HEK293 (cell line): ENCODE measurements around the gene PRDM15.

Experiments used
- CTCF ChIA-PET: fragments of 350-600 bp; formaldehyde crosslinking; extraction: SDS; loops from one replicate; lab custom pipeline; 2021; ENCODE audit warnings: antibody characterized with exemption; lab: Yijun Ruan, JAX
- POLR2A ChIA-PET: fragments of 300-600 bp; formaldehyde crosslinking; extraction: SDS; loops from one replicate; lab custom pipeline; 2020; ENCODE audit warnings: antibody characterized with exemption, inconsistent platforms; lab: Yijun Ruan, JAX
- H3K27ac ChIP-seq: fragments of 200-500 bp; sonication (Bioruptor generic); 2 replicates; pipeline ENCODE4 v1.5.1; 2014; ENCODE audit warnings: low read depth, low read length, control low read depth, inconsistent platforms; ENCODE audit errors: extremely low read depth
- H3K36me3 ChIP-seq, 2 experiments: fragments of 200-500 bp in 1 of 2; sonication (Bioruptor generic) in 1 of 2; 1 replicate in 1 of 2; 2 replicates in 1 of 2; pipeline ENCODE4 v1.5.1; 2014 to 2017; ENCODE audit warnings: inconsistent platforms in 2 of 2, low read length in 2 of 2; ENCODE audit not compliant: control insufficient read depth in 2 of 2, insufficient read depth in 1 of 2
- H3K4me1 ChIP-seq: fragments of 200-500 bp; sonication (Bioruptor generic); 2 replicates; pipeline ENCODE4 v1.5.1; 2014; ENCODE audit warnings: mild to moderate bottlenecking, low read length, inconsistent platforms; ENCODE audit not compliant: control insufficient read depth, insufficient read depth
- H3K4me3 ChIP-seq: 2 replicates; pipeline ENCODE4 v1.5.1; 2011; ENCODE audit warnings: low read depth, mild to moderate bottlenecking, control low read depth, low read length, moderate library complexity
- H3K9me3 ChIP-seq: fragments of 200-500 bp; sonication (Bioruptor generic); 2 replicates; pipeline ENCODE4 v1.5.1; 2014; ENCODE audit warnings: low read depth, low read length, inconsistent platforms; ENCODE audit not compliant: control insufficient read depth, insufficient read depth
- IKZF3 ChIP-seq: fragments of 450-650 bp; IDR thresholded peaks from 2 replicates; pipeline ENCODE4 v1.5.0; 2018; ENCODE audit warnings: missing biosample characterization, mild to moderate bottlenecking, missing genetic modification characterization, moderate library complexity
- KLF9 ChIP-seq: fragments of 450-650 bp; formaldehyde crosslinking; IDR thresholded peaks from 2 replicates; pipeline ENCODE4 v1.5.1; 2016; ENCODE audit warnings: missing biosample characterization, missing genetic modification characterization, low read depth
- PRDM10 ChIP-seq: fragments of 450-650 bp; formaldehyde crosslinking; IDR thresholded peaks from 2 replicates; pipeline ENCODE4 v1.5.1; 2016; ENCODE audit warnings: missing biosample characterization, missing genetic modification characterization
- SALL2 ChIP-seq: fragments of 450-650 bp; formaldehyde crosslinking; IDR thresholded peaks from 2 replicates; pipeline ENCODE4 v1.5.0; 2017; ENCODE audit warnings: missing biosample characterization, mild to moderate bottlenecking, missing genetic modification characterization, borderline replicate concordance
- ZNF132 ChIP-seq: fragments of 450-650 bp; formaldehyde crosslinking; IDR thresholded peaks from 2 replicates; pipeline ENCODE4 v1.5.1; 2017; ENCODE audit warnings: missing biosample characterization, missing genetic modification characterization, borderline replicate concordance
- ZNF19 ChIP-seq: fragments of 450-650 bp; formaldehyde crosslinking; IDR thresholded peaks from 2 replicates; pipeline ENCODE4; 2016; ENCODE audit warnings: missing biosample characterization, missing genetic modification characterization, low read depth
- ZNF23 ChIP-seq: fragments of 450-650 bp; formaldehyde crosslinking; IDR thresholded peaks from 2 replicates; pipeline ENCODE4 v1.5.1; 2016; ENCODE audit warnings: missing biosample characterization, missing genetic modification characterization, borderline replicate concordance
- ZNF366 ChIP-seq: fragments of 450-650 bp; formaldehyde crosslinking; conservative IDR thresholded peaks from 2 replicates; pipeline ENCODE4 v1.5.1; 2016; ENCODE audit warnings: missing biosample characterization, missing genetic modification characterization
- ZNF449 ChIP-seq: fragments of 450-650 bp; formaldehyde crosslinking; IDR thresholded peaks from 2 replicates; pipeline ENCODE4 v1.5.1; 2017; ENCODE audit warnings: missing biosample characterization, mild to moderate bottlenecking, missing genetic modification characterization, moderate library complexity
- ZNF510 ChIP-seq: fragments of 450-650 bp; formaldehyde crosslinking; IDR thresholded peaks from 2 replicates; pipeline ENCODE4 v1.5.1; 2018; ENCODE audit warnings: mild to moderate bottlenecking, missing genetic modification characterization, missing biosample characterization; ENCODE audit not compliant: insufficient replicate concordance
- TF ChIP-seq, protein P1 (sequence below): fragments of 450-650 bp; formaldehyde crosslinking; IDR thresholded peaks from 2 replicates; pipeline ENCODE4 v1.5.1; 2016; ENCODE audit warnings: missing biosample characterization, missing genetic modification characterization
- TF ChIP-seq, protein P2 (sequence below): fragments of 450-650 bp; IDR thresholded peaks from 2 replicates; pipeline ENCODE4 v1.5.1; 2018; ENCODE audit warnings: missing biosample characterization, mild to moderate bottlenecking, missing genetic modification characterization

Gene PRDM15

DNA sequence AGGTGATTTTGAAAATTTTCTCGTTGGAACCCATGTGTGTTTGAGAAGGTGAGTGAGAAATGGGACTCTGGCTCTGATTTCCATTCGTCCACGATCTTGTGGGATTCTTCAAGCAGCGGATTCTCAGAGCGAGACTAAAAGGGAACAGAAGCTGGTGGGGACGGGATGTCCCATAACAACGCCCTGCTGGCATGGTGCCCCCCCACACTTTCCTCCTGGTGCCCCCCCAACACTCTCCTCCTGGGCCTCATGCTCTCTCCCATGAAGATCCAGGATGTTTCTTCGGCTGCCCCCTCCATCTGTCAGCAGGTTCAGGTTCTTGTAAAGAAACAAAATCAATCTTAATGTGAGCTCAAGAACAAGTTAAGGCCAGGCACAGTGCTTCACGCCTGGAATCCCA lies 29.1 kb downstream of the PRDM15 start (continued):
- TF ChIP-seq, protein P1, sequence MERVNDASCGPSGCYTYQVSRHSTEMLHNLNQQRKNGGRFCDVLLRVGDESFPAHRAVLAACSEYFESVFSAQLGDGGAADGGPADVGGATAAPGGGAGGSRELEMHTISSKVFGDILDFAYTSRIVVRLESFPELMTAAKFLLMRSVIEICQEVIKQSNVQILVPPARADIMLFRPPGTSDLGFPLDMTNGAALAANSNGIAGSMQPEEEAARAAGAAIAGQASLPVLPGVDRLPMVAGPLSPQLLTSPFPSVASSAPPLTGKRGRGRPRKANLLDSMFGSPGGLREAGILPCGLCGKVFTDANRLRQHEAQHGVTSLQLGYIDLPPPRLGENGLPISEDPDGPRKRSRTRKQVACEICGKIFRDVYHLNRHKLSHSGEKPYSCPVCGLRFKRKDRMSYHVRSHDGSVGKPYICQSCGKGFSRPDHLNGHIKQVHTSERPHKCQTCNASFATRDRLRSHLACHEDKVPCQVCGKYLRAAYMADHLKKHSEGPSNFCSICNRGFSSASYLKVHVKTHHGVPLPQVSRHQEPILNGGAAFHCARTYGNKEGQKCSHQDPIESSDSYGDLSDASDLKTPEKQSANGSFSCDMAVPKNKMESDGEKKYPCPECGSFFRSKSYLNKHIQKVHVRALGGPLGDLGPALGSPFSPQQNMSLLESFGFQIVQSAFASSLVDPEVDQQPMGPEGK, result no peak

DNA sequence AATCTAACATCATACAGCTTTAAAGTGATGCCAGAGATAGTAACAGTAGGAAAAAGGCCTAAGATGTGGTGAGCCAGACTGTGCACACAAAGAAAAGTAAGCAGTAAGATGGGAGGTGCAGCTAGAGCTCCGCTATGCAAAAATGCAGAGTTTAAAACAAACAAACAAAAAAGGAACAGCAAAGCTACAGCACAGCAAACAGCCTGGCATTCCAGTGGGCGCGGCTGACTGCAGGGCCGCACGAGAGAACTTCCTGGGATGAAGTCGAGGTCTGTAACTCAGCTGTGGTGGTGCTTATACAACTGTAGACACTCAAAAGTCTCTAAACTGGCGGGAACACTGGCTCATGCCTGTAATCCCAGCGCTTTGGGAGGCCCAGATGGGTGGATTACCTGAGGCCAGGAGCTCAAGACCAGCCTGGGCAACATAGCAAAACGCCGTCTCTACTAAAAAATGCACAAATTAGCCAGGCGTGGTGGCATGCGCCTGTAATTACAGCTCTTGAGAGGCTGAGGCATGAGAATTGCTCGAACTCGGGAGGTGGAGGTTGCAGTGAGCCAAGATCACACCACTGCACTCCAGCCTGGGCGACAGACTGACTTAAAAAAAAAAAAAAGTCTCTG lies 30.1 kb downstream of the PRDM15 start:
- POLR2A ChIA-PET, result no interaction called here
- no peaks in the 10 kb centered on the region for H3K4me1 ChIP-seq
- H3K36me3 ChIP-seq, result peaks cover 0 to 18% of the 10 kb centered on the region in 2 experiments; a peak in 2 of 3 replicates
- no peak overlapping the region for H3K4me3 ChIP-seq
- CTCF ChIA-PET, result interaction anchor here (1.6 to 2.0 kb wide), 2 partner anchors 33 to 237 kb away, joined by 5 to 10 read pairs; no protein-coding TSS in a partner anchor
- no peak overlapping the region for H3K27ac ChIP-seq
- TF ChIP-seq ZNF132 (no peak), ZNF366 (tag by site-specific recombination) (no peak), SALL2 (tag by site-specific recombination) (no peak), IKZF3 (tag by site-specific recombination) (no peak), ZNF510 (tag by site-specific recombination) (no peak), ZNF23 (no peak)
- no peaks in the 10 kb centered on the region for H3K9me3 ChIP-seq

DNA sequence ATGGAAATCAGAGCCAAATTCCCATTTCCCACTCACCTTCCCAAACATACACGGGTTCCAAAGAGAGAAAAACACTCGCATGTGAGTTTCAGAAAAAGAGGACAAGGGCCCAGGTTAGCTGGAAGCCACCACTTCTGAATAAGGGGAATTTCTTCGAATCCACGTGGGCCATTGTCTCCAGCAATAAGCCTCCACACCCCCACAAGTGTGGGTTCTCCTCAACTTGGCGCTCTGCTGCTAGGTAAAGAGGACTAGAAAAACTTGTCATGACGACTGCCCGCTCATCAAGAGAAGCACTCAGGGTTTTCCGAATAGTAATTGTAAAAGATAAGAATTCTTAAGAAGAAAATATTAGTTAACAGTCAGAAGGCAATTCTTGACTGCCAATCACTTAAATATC lies 30.6 kb downstream of the PRDM15 start:
- H3K4me1 ChIP-seq, result no peaks in the 10 kb centered on the region
- H3K4me3 ChIP-seq, result no peak overlapping the region
- TF ChIP-seq, protein P2, sequence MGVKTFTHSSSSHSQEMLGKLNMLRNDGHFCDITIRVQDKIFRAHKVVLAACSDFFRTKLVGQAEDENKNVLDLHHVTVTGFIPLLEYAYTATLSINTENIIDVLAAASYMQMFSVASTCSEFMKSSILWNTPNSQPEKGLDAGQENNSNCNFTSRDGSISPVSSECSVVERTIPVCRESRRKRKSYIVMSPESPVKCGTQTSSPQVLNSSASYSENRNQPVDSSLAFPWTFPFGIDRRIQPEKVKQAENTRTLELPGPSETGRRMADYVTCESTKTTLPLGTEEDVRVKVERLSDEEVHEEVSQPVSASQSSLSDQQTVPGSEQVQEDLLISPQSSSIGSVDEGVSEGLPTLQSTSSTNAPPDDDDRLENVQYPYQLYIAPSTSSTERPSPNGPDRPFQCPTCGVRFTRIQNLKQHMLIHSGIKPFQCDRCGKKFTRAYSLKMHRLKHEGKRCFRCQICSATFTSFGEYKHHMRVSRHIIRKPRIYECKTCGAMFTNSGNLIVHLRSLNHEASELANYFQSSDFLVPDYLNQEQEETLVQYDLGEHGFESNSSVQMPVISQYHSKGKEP (tag by site-specific recombination), result no peak
- 0 out of 2 replicates have a peak, but pooled peaks have one; percentile 21 for TF ChIP-seq PRDM10 (tag by site-specific recombination)
- peaks cover 0 to 13% of the 10 kb centered on the region in 2 experiments; a peak in 2 of 3 replicates for H3K36me3 ChIP-seq
- ChIA-PET POLR2A (no interaction called here), CTCF (no interaction called here)
- H3K9me3 ChIP-seq, result no peaks in the 10 kb centered on the region
- H3K27ac ChIP-seq, result no peak overlapping the region

- H3K27ac ChIP-seq, result no peak overlapping the region
- CTCF ChIA-PET, result interaction anchor here (0.9 to 2.5 kb wide), 4 partner anchors 30 to 564 kb away, joined by 3 to 13 read pairs (median 6); no protein-coding TSS in a partner anchor
- no peaks in the 10 kb centered on the region for H3K9me3 ChIP-seq
- H3K4me1 ChIP-seq, result no peaks in the 10 kb centered on the region
- no peak overlapping the region for H3K4me3 ChIP-seq
- TF ChIP-seq ZNF19 (tag by site-specific recombination), result no peak
- no peak for TF ChIP-seq KLF9
- peak; percentile 77 for TF ChIP-seq ZNF449 (tag by site-specific recombination)
- TF ChIP-seq, all 188 proteins: peak for 1
- POLR2A ChIA-PET, result no interaction called here
- peaks cover 0 to 5% of the 10 kb centered on the region in 2 experiments; a peak in 2 of 3 replicates for H3K36me3 ChIP-seq
These were observed 31.9 kb downstream of the PRDM15 start for GRCh38 chr21:41847066-41847804.
